ENCODE results near the gene SEMA3F. TPM values are rescaled to one million over a fixed set of nuclear protein-coding genes. Genes with fewer than 3 reads are reported as not detected.
"Not testable (repeated sequence)": the region's sequence is repeated elsewhere in the genome, so short reads cannot be mapped to it uniquely, and the experiment has no call there.

Gene SEMA3F
- polyA plus RNA-seq, 4 donors: 75.1 to 81.1 (median 78.5) TPM

DNA sequence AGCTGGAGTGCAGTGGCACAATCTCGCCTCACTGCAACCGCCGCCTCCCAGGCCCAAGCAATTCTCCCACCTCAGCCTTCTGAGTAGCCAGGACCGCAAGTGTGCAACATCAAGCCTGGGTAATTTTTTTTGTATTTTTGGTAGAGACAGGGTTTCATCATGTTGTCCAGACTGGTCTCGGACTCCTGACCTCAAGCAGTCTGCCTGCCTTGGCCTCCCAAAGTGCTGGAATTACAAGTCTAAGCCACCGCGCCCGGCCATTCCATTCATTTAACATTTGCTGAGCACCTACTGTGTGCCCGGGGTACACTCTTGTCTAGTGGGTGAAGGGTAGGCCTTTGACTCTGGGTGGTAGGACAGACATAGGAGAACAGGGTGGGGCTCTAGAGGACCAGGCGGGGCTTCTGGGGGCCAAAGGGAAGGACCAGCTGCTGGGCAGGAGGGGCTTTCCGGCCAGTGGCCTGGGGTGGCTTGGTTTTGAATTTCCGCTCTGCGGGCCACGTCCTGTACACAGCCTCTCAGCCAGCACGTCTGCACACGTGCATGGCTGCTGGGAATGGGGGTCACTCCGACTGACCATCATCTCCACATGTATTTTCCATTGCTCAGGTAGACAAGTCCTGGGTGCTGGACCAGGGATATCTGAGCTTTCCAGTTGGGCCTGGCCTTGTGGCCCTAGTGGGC, 52.4 kb downstream of the SEMA3F start:
- DNase-seq (ENCODE audit: low read depth in 4 of 4, low spot score in 3 of 4): no peak

DNA sequence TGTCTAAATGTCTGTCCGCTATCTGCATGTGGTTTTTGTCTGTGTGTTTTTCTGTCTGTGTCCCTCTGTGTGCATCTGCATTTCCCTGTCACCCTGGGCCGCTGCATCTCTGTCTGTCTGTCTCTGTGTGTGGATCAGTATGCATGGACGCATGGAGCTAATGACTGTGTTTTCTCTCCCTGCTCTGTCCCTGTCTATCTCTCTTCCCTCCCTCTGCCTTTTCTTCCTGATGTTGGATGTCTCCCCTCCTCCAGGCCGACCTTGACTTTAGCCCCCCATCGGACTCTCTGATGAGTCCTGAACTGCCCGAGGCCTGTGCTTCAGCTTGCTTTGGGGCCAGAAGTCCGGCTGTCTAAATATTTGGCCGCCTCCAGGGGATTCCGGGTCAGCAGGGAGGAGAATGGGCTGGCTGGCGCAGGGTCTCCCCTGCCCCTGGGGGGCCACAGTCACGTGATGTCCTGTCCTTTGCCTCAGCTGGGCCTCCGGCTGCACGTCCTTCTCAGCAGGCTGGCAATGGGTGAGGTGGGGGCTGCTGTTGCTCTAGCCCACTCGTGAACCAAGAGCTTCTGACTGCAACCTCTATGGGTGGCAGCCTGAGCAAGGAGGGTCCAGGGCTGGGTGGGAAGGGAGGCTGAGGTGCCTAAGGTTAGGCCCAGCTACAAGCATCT, 53.7 kb downstream of the SEMA3F start:
- no peak for DNase-seq (ENCODE audit: low read depth in 4 of 4, low spot score in 3 of 4)

DNA sequence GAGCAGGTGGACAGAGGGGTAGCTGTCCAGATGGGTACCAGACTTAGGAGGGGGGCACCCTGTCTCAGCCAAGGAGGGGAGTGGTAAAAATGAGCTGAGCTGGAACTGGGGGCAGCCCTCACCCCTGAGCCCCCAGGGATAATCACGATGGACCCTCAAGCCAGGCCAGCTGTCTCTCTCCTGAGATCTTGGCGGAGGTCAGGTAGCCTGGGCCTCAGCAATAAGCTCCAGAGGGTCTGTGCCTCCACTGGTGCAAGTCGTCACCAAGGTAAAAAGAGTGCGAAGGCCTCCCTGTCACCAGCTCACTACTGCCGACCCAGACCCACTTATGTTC, 55.0 kb downstream of the SEMA3F start:
- DNase-seq (ENCODE audit: low read depth in 4 of 4, low spot score in 3 of 4): no peak

DNA sequence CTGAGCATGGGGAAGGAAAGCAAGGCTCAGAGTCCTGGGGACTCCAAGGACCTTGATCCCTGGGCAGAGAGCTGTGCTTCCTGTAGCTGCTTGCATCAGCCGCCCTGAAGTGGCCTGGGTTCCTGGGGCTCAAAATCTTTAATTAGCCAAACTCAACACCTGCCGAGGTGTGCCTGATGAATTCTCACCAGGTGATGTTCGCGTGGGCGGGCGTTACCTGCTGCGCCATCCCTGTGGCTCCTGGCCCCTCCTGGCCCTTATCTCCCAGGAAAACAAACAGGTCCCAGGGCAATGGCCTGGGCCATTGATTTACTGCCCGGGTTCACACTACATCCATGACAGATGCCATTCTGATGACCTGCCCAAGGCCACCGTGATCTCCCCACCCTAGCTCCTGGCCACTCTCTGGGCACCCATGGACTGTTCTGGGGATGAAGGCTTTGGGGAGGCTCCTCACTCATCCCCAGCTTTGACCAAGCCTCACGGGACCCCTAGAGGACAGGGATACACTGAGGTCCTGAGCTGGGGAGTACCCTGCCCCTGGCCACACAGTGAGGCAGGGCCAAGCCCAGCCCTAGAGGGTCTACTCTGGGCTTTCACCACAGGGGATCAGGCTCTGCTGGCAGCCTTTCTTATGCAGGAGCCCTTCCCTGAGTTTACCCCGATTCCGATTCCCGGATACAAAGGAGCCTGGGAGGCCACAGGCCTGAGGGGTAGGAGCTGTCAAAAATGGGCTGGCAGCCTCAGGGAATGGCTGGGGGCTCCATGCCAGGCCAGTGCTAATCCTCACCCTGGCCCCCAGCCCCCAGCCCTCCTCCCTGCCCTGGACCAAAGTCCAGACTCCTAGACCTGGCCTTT, 55.6 kb downstream of the SEMA3F start:
- no peak for DNase-seq (ENCODE audit: low read depth in 4 of 4, low spot score in 3 of 4)

DNA sequence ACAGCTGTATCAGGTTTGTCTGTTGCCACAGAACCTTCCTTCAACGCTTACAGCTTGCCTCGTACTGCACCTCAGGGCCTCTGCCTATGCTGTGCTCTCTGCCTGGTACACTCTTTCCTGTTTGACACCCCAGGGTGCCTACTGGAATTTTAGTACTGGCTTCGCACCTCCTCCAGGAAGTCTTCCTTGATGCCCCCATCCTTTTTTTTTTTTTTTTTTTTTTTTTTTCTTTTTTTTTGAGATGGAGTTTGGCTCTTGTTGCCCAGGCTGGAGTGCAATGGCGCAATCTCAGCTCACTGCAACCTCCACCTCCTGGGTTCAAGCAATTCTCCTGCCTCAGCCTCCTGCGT, 56.2 kb downstream of the SEMA3F start:
- not testable (repeated sequence) for DNase-seq (ENCODE audit: low read depth in 4 of 4, low spot score in 3 of 4)

DNA sequence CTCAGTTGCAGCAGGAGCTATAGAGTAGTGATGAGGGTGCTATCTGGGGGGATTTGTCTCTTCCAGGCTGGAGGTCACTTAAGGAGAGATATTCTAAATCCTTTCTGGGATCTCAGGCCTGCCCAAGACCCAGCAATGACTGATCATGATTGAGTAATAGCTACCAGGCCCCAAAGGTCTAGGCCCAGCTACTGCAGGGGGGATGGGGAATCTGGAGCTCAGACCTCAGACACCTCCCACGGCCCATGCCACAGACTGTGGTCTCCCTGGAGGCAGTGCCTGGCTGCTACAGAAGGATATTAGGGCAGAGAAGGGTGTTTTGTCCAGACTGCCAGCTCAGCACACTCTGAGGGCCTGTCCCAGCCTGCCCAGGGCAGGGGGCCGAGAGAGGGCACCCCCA, 56.8 kb downstream of the SEMA3F start:
- DNase-seq (ENCODE audit: low read depth in 4 of 4, low spot score in 3 of 4): no peak

DNA sequence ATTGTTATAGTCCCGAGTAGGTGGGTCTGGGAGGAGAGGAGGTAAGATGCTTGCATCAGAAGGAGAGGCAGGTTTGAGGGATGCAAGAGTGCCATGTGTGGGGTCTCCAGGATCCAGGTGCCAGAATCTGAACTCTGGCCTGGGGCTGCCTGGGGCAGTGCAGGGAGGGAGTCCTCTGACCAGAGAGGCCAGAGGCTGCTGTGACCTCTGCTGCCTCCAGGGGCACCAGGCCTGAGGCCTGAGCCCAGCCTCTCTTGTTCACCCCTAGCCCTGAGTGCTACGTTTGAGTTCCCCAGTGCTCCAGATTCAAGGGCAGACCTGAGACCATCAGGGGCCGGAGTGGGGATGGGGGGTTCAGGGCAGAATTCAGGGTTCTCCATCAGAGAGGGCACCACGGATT, 57.4 kb downstream of the SEMA3F start:
- DNase-seq (ENCODE audit: low read depth in 4 of 4, low spot score in 3 of 4): no peak

DNA sequence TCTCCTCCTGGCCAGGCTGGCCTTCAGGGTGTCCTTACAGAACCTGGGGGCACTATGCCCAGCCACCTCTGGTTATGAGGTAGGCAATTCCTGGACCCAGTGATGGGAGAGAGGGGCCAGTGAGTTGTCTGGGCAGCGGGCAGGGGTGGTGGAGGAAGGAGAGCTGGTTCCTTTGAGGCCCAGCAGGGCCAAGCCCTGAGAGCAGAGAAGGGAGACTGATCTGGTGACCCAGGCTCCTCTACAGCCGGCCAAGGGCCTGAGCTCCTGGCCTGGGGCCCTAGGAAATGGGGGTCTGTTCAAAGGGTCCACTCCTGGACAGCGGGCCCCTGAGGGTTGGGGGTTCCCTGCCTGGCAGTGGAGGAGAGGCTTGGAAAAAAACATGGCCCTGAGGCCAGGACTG, 57.8 kb downstream of the SEMA3F start:
- DNase-seq (ENCODE audit: low read depth in 4 of 4, low spot score in 3 of 4): no peak

DNA sequence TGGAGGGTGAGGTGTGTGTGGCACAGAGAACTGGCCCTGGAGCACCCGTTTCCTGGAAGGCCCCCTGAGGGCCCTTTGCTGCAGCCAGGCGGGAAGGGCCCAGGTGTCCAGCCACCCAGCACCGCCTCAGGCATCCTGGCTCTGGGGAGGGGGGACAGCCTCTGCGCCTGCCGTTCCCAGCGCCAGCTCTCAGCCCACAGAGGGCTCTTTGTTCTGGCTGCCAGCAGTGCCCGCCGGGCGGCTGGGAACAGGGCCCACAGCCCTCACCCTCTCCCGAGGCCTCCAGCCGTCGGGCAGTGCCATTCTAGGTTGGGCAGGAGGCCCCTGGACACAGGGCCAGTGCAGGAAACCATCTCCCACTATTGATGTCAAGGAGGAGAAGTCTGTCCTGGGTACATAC, 58.2 kb downstream of the SEMA3F start:
- DNase-seq (ENCODE audit: low read depth in 4 of 4, low spot score in 3 of 4): no peak

DNA sequence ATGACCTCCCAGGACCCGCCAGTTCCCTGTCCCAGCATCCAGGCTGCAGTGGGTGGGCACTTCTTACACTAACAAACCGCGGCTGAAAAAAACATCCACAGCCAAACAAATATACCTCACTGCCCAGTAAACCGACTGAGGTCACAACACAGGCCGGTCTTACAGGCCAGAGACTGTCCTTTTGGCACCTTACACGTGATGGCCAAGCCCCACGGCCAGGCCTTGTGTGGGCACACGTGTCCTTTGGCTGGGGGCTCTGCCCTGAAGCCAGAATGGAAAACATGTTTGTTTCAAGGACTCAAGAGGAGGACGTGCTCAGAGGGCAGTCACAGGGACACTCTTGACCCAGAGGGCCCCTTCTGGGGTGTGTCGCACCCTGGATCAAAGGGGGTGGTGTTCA, 59.7 kb downstream of the SEMA3F start:
- DNase-seq (ENCODE audit: low read depth in 4 of 4, low spot score in 3 of 4): no peak

DNA sequence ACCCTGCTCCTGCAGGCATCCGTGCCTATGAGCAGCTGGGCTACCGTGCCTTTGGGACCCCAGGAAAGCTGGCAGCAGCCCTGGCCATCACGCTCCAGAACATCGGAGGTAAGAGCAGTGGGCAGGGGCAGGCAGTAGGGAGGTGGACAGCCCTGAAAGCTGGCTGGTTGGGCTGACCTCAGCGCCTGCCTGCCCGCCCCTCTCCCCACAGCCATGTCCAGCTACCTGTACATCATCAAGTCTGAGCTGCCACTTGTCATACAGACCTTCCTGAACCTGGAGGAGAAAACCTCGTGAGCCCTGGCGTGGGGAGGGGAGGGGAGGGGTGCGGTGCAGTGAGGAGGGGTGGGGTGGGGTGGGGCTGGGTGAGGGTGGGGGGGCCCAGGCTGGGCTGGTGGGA, 60.4 kb downstream of the SEMA3F start:
- DNase-seq (ENCODE audit: low read depth in 4 of 4, low spot score in 3 of 4): no peak

DNA sequence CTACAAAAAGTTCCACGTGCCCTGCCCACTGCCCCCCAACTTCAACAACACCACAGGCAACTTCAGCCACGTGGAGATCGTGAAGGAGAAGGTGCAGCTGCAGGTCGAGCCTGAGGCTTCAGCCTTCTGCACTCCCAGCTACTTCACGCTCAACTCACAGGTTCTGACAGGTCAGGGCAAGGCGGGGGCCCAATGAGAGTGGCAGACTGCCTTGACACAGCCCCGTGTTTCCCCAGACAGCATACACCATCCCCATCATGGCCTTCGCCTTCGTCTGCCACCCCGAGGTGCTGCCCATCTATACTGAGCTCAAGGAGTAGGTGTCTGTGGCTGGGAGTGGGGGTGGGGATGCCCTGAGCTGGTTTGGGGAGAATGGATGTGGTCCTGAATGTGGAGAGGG, 62.6 kb downstream of the SEMA3F start:
- DNase-seq (ENCODE audit: low read depth in 4 of 4, low spot score in 3 of 4): no peak

DNA sequence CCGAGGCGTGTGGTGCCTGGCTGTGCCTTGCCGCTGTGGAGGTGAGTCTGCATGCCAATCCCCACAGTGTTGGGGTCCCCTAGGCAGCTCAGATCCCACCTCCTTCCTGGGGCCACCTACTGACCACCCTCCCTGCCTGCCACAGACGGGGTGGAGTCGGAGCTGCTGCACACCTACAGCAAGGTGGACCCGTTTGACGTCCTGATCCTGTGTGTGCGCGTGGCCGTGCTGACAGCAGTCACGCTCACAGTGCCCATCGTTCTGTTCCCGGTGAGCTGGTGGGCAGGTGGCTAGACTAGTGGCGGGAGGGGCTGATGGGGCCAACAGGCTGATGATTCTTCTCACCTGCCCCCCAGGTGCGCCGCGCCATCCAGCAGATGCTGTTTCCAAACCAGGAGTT, 63.3 kb downstream of the SEMA3F start:
- DNase-seq (ENCODE audit: low read depth in 4 of 4, low spot score in 3 of 4): no peak

DNA sequence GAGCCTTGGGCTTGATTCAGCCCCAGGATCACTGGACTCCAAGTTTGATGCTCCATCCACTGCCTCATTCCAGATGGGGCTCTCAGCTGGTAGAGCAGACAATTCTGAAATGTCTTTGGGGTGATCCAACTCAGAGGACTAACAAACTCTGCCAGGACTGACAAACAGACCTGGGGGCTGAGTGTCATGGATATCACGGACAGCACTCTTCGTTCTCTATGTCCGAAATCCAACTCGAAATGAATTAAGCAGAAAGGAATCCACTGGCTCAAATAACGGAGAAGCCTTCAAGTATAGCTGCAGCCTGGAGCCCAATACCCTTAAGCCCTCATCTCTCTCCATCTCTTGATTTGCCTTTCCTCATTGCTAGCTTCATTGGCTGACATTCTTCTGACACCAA, 64.2 kb downstream of the SEMA3F start:
- DNase-seq (ENCODE audit: low read depth in 4 of 4, low spot score in 3 of 4): no peak

DNA sequence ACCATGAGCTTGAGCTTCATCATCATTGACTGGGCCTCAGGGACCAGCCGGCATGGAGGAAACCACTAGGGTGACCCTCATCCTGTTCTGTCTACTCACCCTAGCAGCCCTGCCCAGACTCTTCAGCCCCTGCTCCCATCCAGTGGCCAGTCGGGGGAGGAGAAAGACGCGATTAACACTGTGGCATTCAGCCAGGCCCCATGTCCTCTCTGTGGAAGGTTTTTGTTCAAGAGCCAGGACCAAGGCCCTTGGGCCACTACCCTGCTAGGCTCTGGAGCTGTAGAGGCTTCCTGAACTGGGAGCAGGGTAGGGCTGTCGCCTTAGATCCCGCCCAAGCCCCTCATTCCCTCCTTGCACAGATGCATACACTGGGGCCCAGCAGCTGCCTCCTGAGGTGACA, 65.0 kb downstream of the SEMA3F start:
- no peak for DNase-seq (ENCODE audit: low read depth in 4 of 4, low spot score in 3 of 4)

DNA sequence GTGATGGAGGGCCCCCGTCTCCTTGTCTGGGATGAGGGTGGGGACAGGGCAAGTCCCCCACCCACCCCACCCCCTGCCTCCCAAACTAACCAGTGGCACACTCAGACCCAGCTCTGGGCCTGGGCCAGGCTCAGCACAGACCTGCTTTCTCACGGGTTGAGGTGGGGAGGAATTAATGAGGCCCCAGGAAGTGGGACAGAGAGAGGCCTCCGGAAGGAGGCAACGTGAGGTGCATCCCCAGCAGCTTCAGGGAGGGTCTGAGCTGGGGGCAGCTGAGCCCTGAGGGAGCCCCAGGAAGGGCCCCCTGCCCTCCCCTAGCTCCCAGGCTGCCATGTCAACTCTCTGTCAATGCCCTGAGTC, 65.9 kb downstream of the SEMA3F start:
- no peak for DNase-seq (ENCODE audit: low read depth in 4 of 4, low spot score in 3 of 4)

DNA sequence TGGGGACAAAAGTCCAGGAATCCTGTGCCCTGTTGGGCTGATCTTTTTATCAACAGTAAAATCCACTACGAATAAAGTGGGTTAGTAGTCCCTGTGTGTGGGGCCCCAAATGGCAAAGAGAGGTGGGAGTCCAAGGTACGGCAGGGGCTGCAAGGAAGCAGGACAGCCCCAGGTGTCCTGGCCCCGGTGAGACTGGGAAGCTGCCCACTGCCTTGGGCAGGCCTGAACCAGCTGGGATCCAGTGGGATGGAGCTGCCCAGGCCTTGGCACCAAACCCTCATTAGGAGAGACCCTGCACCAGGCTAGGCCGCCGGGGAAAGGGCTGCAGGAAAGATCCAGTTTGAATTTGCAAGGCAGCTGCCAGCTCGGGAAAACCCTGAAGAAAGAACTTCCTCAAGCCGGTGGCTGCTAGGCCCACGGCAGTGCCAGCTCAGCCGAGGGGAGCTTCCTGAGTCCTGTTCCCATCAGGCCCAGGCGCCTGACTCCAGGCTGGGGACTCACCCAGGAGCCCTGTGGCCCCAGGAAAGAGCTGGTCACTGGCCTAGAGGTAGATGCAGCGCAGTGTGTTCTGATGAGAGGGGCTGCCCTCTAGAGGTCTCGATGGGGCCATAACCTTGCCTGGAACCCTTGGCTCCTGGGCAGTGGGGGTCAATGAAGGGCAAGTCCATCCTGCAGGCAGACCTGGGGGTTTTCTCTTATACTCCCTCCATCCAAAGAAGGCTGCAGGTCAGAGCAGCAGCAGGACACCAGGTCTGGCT, 66.5 kb downstream of the SEMA3F start:
- no peak for DNase-seq (ENCODE audit: low read depth in 4 of 4, low spot score in 3 of 4)

DNA sequence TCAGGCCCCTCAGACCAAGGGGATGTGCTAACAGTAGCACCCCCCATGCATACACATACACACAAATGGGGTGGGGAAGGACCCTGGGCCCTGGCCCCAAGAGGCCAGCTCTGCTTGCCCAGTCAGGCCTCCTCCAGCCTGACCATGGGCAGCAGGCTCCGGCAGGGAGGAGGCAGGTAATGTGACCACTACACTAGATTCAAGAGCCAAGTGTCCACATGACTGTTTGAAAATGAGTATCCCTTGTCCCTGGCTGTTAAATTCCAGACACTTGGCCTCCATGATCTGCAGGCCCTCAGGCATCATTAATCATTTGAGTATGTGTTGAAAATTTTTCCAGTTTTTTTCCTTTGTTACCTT, 67.0 kb downstream of the SEMA3F start:
- DNase-seq (ENCODE audit: low read depth in 4 of 4, low spot score in 3 of 4): no peak

DNA sequence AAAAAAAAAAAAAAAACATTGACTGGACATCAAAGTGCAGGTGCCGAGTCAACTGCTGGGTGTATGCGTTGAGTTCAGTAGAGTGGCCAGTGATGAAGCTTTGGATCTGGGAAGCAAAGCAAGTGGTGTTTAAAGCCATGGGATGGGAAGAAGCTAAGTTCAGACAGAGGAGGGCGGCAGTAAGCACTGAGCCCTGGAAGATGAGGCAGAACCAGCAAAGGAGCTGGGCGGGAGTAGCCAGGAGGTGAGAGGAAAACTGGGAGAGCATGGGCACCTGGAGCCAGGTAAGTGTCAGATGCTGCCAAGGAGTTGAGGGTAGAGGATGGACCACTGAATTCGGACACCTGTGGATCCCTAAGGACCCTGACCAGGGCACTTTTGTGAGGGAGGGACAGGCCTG, 69.5 kb downstream of the SEMA3F start:
- no peak for DNase-seq (ENCODE audit: low read depth in 4 of 4, low spot score in 3 of 4)

DNA sequence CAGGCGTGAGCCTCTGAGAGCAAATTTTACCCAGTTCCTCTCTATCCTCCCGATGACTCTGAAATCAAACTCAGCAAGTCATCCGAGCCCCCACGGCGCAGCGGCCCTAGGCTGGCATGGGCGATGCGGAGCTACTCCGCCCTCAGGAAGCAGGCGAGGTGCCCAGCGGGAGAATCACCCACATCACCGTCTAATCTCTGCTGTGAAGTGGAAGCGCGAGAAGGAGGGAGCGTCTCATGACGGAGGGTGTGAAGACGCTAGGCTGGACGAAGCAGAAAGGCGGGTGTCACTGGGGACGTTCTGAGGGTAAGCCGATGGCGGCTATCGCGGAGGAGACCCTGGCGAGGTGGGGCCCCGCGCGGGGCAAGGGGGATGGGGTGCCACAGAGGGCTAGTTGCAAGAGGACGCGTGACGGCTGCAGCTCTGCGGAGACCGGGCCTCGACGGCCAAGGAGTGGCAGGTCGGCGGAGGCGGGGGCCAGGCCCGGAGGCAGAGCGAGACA, 71.8 kb downstream of the SEMA3F start:
- no peak for DNase-seq (ENCODE audit: low read depth in 4 of 4, low spot score in 3 of 4)
